GM12878 (cell line): Measurements from ENCODE around the gene LRRC61. TPM values are rescaled to one million over a fixed set of nuclear protein-coding genes. Genes with fewer than 3 reads are reported as not detected.

Experiments used
- CREB1 ChIP-seq: IDR thresholded peaks from 2 replicates; pipeline ENCODE4 v1.6.1; 2012; ENCODE audit warnings: low read depth, mild to moderate bottlenecking, inconsistent platforms
- E4F1 ChIP-seq: fragments of 450-650 bp; IDR thresholded peaks from 2 replicates; pipeline ENCODE4 v1.6.1; 2018; ENCODE audit warnings: borderline replicate concordance, mild to moderate bottlenecking; ENCODE audit not compliant: partially characterized antibody
- HSF1 ChIP-seq: fragments of 150-350 bp; IDR thresholded peaks from 2 replicates; pipeline ENCODE4 v1.6.1; 2014; ENCODE audit warnings: mild to moderate bottlenecking, low read depth, low read length
- NKRF ChIP-seq: fragments of 450-650 bp; conservative IDR thresholded peaks from 2 replicates; pipeline ENCODE4 v1.6.1; 2017; ENCODE audit warnings: mild to moderate bottlenecking, moderate library complexity
- NRF1 ChIP-seq: conservative IDR thresholded peaks from 2 replicates; pipeline ENCODE4 v1.6.1; 2011; ENCODE audit warnings: mild to moderate bottlenecking, low read depth, low read length, improper control_type of control experiment
- RCOR1 ChIP-seq: conservative IDR thresholded peaks from 2 replicates; pipeline ENCODE4 v1.6.1; 2012; ENCODE audit warnings: low read depth, low read length, improper control_type of control experiment
- polyA plus RNA-seq, 11 experiments: library from polyadenylated mRNA; depleted of rRNA in 4 of 11; unstranded in 6 of 11; stranded (reverse) in 5 of 11; fragments of >200 nt; fragmentation: Nextera tagmentation in 4 of 11; fragmentation: Illumina TruSeq in 1 of 11; extraction: Ambion mirVana in 4 of 11; extraction: Trizol in 1 of 11; gene quantifications; 1 replicate in 1 of 11; 2 replicates in 10 of 11; pipeline versions ENCODE4 v1.2.1 to v1.2.3, GENCODE V29; 2011 to 2016; ENCODE audit warnings: inconsistent platforms in 2 of 11, missing spikeins in 2 of 11, low read depth in 1 of 11
- total RNA-seq, 4 experiments: library from RNA; depleted of rRNA in 3 of 4; stranded (reverse); fragments of >200 nt in 3 of 4; fragmentation: Illumina TruSeq in 1 of 4; extraction: Trizol in 1 of 4; gene quantifications; 2 replicates each; pipeline versions ENCODE4 v1.2.1 to v1.2.3, GENCODE V29; 2013 to 2021

The LRRC61 gene
- total and polyA plus RNA-seq, 10 of the 15 experiments (the other 5 are each of a cell fraction or from before 2014, with no cell fraction given) = 1.4 to 54.2 (median 21.8) TPM

- TF ChIP-seq HSF1 = no peak
- TF ChIP-seq RCOR1 = no peak
- no peak for TF ChIP-seq NKRF
- no peak for TF ChIP-seq E4F1
- TF ChIP-seq NRF1 = no peak
- no peak for TF ChIP-seq CREB1
- TF ChIP-seq, all 136 proteins: peak for 0
These were observed 21.1 kb downstream of the LRRC61 start (continued) for GRCh38 chr7:150344299-150344698.
